Heart left ventricle (tissue), 16 donors: Measurements from ENCODE around the gene RPL36A. TPM values are rescaled to one million over a fixed set of nuclear protein-coding genes. Genes with fewer than 3 reads are reported as not detected.

Experiments used
- ATAC-seq, 4 donors: fragments of 200-7000 bp; cut with Tn5 transposase; one replicate each; pipeline ENCODE4 v1.9.1; 2020 to 2022; ENCODE audit warnings: moderate library complexity in 4 of 4, mild to moderate bottlenecking in 3 of 4, moderate number of reproducible peaks in 1 of 4
- DNase-seq, 5 donors: peaks; one replicate each; pipeline ENCODE4 v3.0.0-alpha.2; 2020
- H3K27ac ChIP-seq, 12 donors: fragments of 200-600 bp; sonication (generic) in 4 of 12; one replicate each; pipeline versions ENCODE4 v1.5.0 to v1.8.0; 2016 to 2022; ENCODE audit warnings: mild to moderate bottlenecking in 2 of 12
- H3K27me3 ChIP-seq, 9 donors: fragments of 200-600 bp; sonication (generic) in 2 of 9; one replicate each; pipeline versions ENCODE4 v1.5.1 to v1.8.0; 2016 to 2022; ENCODE audit warnings: mild to moderate bottlenecking in 3 of 9
- H3K36me3 ChIP-seq, 9 donors: fragments of 200-600 bp; sonication (generic) in 2 of 9; one replicate each; pipeline versions ENCODE4 v1.5.0 to v1.8.0; 2018 to 2022; ENCODE audit warnings: mild to moderate bottlenecking in 2 of 9
- H3K4me1 ChIP-seq, 12 donors: fragments of 200-600 bp; sonication (generic) in 4 of 12; one replicate each; pipeline versions ENCODE4 v1.5.0 to v1.8.0; 2016 to 2022; ENCODE audit warnings: mild to moderate bottlenecking in 3 of 12
- H3K4me3 ChIP-seq, 12 donors: fragments of 200-600 bp; sonication (generic) in 4 of 12; one replicate each; pipeline versions ENCODE4 v1.5.0 to v1.8.0; 2017 to 2022; ENCODE audit warnings: mild to moderate bottlenecking in 9 of 12, moderate library complexity in 4 of 12
- H3K9me3 ChIP-seq, 12 donors: fragments of 200-600 bp; sonication (generic) in 4 of 12; one replicate each; pipeline versions ENCODE4 v1.5.0 to v1.8.0; 2016 to 2022; ENCODE audit warnings: mild to moderate bottlenecking in 1 of 12
- CTCF ChIP-seq, 12 donors: fragments of 200-600 bp; sonication (generic) in 4 of 12; IDR thresholded peaks; one replicate each; pipeline versions ENCODE4 v1.5.0 to v1.8.0; 2018 to 2022; ENCODE audit warnings: antibody characterized with exemption in 12 of 12, mild to moderate bottlenecking in 5 of 12
- POLR2A ChIP-seq, 2 donors: fragments of 450-650 bp; IDR thresholded peaks; one replicate each; pipeline ENCODE4 v1.6.1; 2017; ENCODE audit warnings: antibody characterized with exemption in 2 of 2, mild to moderate bottlenecking in 2 of 2, moderate library complexity in 2 of 2
- WGBS, 4 donors: extraction: QIAGEN DNeasy Blood & Tissue Kit in 2 of 4; methylation state at CpG; one replicate each; pipeline versions ENCODE4 v1.1.5 to v1.1.7; 2013 to 2018; 5-methylcytosine and 5-hydroxymethylcytosine counted together
- intact Hi-C, 10 donors: fragments of 100-400 bp; cut with DNase I; formaldehyde crosslinking; loops; one replicate each; pipeline versions ENCODE4 v1.11.1 to v1.14.2; 2022
- polyA plus RNA-seq, 2 donors: library from polyadenylated mRNA; stranded (reverse); fragments of 200-250 nt; gene quantifications; one replicate each; pipeline ENCODE4 v1.2.3, GENCODE V29; 2013
- total RNA-seq, 9 donors: library from RNA; depleted of rRNA in 2 of 9; stranded (reverse); fragments of >200 nt in 2 of 9; fragmentation: NEBNext Ultra II Directional in 3 of 9; extraction: Animal tissue kit (Norgen Biotek cat#: 25700) in 3 of 9; gene quantifications; one replicate each; pipeline versions ENCODE4 v1.1.0 to v1.2.4, GENCODE V29; 2016 to 2023
- donor health status: ischemic (EF 13 %, LVEDD 7.1; RV severe dilation, severe dysfunction).
- donor health status: healthy with polysubstance abuse.
- donor health status: DM: no; HTN: yes; CAD: no.
- donor health status: DM: no; HTN: no; CAD: no.
- donor health status: ischemic (EF 25% LVEDD 6.9; RV normal size, moderate dysfunction).
- donor health status: ischemic (EF 25% LVEDD 5.7; RV mildly dilated, moderate dysfunction).
- donor health status: healthy.
- donor health status: DM: yes; HTN: yes; CAD: no.
- donor health status: ischemic (EF 35%, LVEDD 5.7; RV mildly dilated, moderate dysfunction).
- donor health status: nonischemic (EF 11% LVEDD 7.7; RV severe dilation, severe dysfunction).
- donor health status: DM: yes; HTN: yes; CAD: no.
- donor health status: PGD.
- donor health status: ischemic (EF 29% LVEDD 5.4; RV normal size, mild dysfunction).
- donor health status: nonischemic (EF 23%, LVEDD 6.1; RV moderate dilation, normal function).

Gene RPL36A
- total and polyA plus RNA-seq, 11 donors, result 47.8 to 2,246 (median 69.8) TPM

GRCh38 chrX:101397779-101398178, 7.0 kb downstream of the RPL36A start:
- no peak overlapping the region for H3K4me3 ChIP-seq
- H3K36me3 ChIP-seq, result peaks cover 0 to 57% (median 25%) of the 10 kb centered on the region in 9 donors
- H3K27ac ChIP-seq, result no peak overlapping the region
- H3K9me3 ChIP-seq, result no peaks in the 10 kb centered on the region
- TF ChIP-seq CTCF (IDR thresholded peaks at IDR 0.05), result no peak
- TF ChIP-seq POLR2A (IDR thresholded peaks at IDR 0.05), result no peak
- 19 to 38% (median 32%) methylated on average over 4 of the region's 4 CpGs for WGBS, 4 donors
- DNase-seq, result no peak
- H3K4me1 ChIP-seq, result no peaks in the 10 kb centered on the region
- no peak for ATAC-seq
- no peaks in the 10 kb centered on the region for H3K27me3 ChIP-seq
- intact Hi-C loops, result no loop called here

GRCh38 chrX:101398694-101399093, 7.9 kb downstream of the RPL36A start:
- DNase-seq (no peak), ATAC-seq (no peak)
- H3K4me3 ChIP-seq, result no peak overlapping the region
- H3K4me1 ChIP-seq, result no peaks in the 10 kb centered on the region
- H3K27ac ChIP-seq, result no peak overlapping the region
- intact Hi-C loops, result no loop called here
- TF ChIP-seq POLR2A (IDR thresholded peaks at IDR 0.05), result no peak
- no peak for TF ChIP-seq CTCF (IDR thresholded peaks at IDR 0.05)
- no peaks in the 10 kb centered on the region for H3K27me3 ChIP-seq
- H3K9me3 ChIP-seq, result no peaks in the 10 kb centered on the region
- peaks cover 0 to 52% (median 26%) of the 10 kb centered on the region in 9 donors for H3K36me3 ChIP-seq
- 76 to 96% (median 85%) methylated on average over 4 of the region's 4 CpGs for WGBS, 4 donors

GRCh38 chrX:101399825-101400224, 9.0 kb downstream of the RPL36A start:
- ATAC-seq (no peak), DNase-seq (no peak)
- WGBS, 4 donors, result 81 to 97% (median 89%) methylated on average over 4 of the region's 4 CpGs
- Histone ChIP-seq H3K9me3 (no peaks in the 10 kb centered on the region), H3K27ac (no peak overlapping the region), H3K36me3 (peaks cover 0 to 46% (median 21%) of the 10 kb centered on the region in 9 donors), H3K4me3 (no peak overlapping the region), H3K4me1 (no peaks in the 10 kb centered on the region), H3K27me3 (no peaks in the 10 kb centered on the region)
- intact Hi-C loops, result no loop called here
- TF ChIP-seq POLR2A (IDR thresholded peaks at IDR 0.05) (no peak), CTCF (IDR thresholded peaks at IDR 0.05) (no peak)

GRCh38 chrX:101407167-101407747, 16.4 kb downstream of the RPL36A start:
- Histone ChIP-seq H3K4me1 (peaks cover 0 to 33% (median 13%) of the 10 kb centered on the region in 12 donors), H3K27ac (peak overlapping the region in 11 of 12 donors; percentile 70 to 97 (median 91)), H3K36me3 (peaks cover 0 to 12% (median 5%) of the 10 kb centered on the region in 9 donors), H3K9me3 (no peaks in the 10 kb centered on the region), H3K4me3 (peak overlapping the region; percentile 21 to 97 (median 67)), H3K27me3 (no peaks in the 10 kb centered on the region)
- peak in 3 of 4 donors; percentile 3 for ATAC-seq
- TF ChIP-seq CTCF (IDR thresholded peaks at IDR 0.05) (no peak), POLR2A (IDR thresholded peaks at IDR 0.05) (no peak)
- DNase-seq, result no peak
- intact Hi-C loops, result no loop called here
- WGBS, 4 donors, result 1 to 27% (median 13%) methylated on average over 15 of the region's 15 CpGs
